NCI-H526 (cell line): ENCODE results near the gene DMGDH.

ENCODE experiments used
- DNase-seq, 2 experiments: peaks; one replicate each; lab custom pipeline; 2025; lab: John Stamatoyannopoulos, UW

The DMGDH gene

GRCh38 chr5:78974011-78974410 is 95.5 kb downstream of the DMGDH start:
- DNase-seq = no peak

- no peak for DNase-seq
Observed at GRCh38 chr5:78972654-78973428, 96.6 kb downstream of the DMGDH start.

DNA sequence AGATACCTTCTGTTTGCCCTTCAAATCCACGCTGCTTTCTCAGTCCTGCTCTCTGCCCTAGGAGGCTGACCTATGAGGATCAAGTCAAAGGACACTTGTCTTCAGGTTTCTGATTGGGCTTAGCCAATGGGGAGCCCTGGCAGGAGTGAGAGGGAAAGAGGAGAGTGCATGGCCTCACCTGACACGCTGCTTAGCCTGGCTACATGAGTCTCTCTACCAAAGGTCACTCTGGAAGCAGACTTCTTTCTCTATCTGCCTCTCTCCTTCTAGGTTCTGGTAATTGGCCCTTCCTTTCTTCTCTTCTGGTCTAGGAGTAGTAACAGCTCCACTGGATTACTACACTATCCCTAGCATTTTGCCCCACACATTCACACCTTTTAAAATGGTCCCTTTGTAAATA is 97.5 kb downstream of the DMGDH start:
- no peak for DNase-seq

GRCh38 chr5:78968781-78969180 is 100.7 kb downstream of the DMGDH start:
- no peak for DNase-seq

GRCh38 chr5:78964889-78965288 is 104.6 kb downstream of the DMGDH start:
- peak; percentile 28 to 55 for DNase-seq

DNA sequence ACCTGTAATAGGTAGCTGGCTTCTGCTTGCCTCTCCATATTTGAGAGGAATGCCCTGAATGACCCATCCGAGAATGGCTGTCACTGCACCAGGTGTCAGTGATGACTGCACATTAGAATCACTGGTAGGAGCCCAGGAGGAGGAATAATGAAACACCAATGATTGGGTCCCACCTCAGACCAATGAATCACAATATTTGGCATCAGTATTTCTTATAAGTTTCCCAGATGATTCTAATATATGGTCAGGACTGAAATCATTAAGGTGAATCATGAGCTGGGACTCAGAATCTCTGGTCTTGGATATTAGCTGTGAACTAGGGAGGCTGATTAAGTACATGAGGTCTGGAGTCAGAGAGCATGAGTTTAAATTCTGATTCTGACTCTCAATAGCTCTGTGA is 107.7 kb downstream of the DMGDH start:
- no peak for DNase-seq

GRCh38 chr5:78959767-78960166 is 109.7 kb downstream of the DMGDH start:
- DNase-seq = no peak

DNA sequence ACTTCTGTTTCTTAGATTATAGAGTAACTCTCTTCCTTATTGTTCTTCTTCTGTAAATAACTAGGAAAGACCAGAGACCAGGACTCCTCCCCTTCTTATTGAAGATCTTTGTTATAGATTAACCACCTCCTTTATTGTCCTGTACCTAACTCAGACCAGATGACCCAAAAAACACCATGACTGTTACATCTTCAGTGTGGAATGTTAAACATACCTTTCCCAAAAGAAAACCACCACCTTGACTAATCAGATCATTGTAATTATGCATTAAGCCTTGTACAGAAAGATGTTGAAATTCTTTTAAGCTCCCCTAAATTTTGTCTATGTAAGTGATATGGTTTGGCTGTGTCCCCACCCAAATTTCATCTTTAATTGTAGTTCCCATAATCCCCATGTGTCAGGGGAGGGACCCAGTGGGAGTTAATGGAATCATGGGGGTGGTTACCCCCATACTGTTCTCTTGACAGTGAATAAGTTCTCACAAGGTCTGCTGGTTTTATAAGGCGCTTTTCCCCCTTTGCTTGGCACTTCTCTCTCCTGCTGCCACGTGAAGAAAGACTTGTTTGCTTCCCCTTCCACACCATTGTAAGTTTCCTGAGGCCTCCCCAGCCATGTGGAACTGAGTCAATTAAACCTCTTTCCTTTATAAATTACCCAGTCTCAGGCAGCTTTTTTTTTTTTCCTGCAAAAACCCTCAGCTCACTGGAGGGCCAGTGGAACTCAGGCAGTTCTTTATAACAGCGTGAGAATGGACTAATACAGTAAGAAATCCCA is 110.6 kb downstream of the DMGDH start:
- no peak for DNase-seq

- no peak for DNase-seq
Observed at GRCh38 chr5:78956901-78957300, 112.6 kb downstream of the DMGDH start.

GRCh38 chr5:78953092-78953800 is 116.2 kb downstream of the DMGDH start:
- DNase-seq = no peak
